Activated CD8-positive, alpha-beta memory T cell treated with anti-CD3 and anti-CD28 coated beads, Interleukin-2, amount 50 U/mL, for 4 hours (primary cell): Measurements from ENCODE around the gene PCCA.
"Not testable (repeated sequence)": the region's sequence is repeated elsewhere in the genome, so short reads cannot be mapped to it uniquely, and the experiment has no call there.

Source experiments
- DNase-seq: peaks from one replicate; pipeline ENCODE4 v3.0.0-alpha.2; 2020

The PCCA gene

DNA sequence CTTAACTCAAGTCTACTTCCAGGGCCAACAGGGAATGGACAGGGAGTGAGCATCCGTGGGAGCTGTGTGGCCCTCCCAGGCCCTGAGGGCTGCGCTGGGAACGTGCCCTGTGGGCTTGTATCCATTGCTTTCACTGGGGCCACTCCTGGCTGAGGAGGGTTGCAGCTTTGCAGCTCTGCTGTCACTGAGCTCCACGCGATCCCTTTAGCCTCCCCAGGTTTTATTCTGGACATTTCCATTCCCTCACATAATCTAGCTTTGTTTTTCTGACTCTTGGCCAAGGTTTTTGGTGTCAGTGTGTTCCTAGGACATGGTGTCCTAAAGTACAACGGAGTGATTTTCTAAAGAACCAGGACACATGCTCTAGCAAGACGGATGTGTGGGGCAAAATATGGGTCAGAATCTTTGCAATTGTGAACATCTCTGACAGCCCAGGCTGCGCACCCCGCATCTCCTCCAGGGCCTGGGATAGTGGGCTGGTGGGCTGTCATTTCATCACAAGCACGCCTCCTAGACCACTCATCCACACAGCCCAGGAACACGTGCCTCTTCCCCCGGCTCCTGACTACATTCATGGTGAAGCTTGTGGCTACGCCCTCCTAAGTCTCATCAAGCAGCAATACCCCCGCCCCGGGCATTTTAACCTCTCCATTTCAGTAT is 471.7 kb downstream of the PCCA start:
- no peak for DNase-seq

DNA sequence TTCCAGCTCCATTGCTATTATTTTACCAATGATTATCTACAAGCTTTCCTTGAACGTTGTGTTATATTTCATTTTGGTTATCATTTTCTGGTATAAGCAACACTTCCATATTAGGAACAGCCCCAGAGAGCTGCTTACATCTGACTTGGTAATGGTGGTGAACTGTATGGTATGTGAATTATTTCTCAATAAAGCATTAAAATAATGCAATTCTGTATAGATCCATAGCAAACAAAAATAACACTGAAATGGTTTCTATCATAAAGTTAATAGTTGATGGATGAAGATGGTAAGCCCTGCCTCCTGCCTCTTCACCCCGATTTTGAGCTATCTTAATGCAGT is 472.2 kb downstream of the PCCA start:
- DNase-seq = no peak

DNA sequence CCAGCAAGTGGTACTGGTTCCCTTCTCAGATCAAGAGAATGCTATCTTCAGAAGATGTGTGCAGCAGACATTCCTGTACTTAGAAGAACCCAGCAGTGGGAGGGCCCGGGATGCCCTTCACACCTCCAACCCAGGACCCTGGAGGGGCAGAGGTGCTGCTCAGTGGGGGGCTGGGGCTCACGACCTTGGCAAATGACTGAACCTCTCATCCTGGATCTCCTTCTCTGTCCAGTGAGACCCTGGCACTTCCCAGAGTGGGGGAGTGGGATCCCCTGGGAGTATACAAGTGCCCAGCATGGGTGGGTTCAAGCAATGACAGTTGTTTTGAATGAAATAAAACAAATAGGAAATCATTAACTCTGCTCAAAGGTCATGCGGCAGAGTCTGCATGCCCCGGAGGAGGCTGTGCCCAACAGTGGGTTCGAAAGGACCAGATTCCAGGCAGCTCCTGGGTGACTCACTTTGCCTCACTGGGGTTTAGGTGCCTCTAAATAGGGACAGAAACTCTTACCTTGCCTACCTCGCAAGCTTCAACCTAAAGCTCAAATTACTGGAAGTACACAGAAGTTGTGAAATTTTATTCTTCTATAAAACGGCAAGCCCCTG is 472.8 kb downstream of the PCCA start:
- no peak for DNase-seq

DNA sequence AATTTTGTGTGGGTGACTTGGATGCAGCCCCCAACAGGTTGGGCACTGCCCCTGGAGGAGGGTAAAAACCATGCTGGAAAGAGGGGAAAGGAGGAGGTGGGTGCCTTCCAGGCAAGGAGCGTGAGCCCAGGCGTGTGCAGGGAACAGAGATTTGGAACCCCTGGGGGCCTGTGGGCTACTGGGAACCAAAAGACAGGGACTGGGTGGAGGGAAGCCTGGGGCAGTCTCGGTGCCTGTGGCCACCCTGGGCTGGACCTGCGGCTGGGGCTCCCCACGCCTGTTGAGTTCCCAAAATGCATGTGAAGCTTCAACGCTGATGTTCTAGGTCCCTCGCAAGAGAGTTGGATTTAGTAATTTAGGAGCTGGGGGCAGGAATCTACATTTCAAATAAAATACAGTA is 474.9 kb downstream of the PCCA start:
- no peak for DNase-seq

DNA sequence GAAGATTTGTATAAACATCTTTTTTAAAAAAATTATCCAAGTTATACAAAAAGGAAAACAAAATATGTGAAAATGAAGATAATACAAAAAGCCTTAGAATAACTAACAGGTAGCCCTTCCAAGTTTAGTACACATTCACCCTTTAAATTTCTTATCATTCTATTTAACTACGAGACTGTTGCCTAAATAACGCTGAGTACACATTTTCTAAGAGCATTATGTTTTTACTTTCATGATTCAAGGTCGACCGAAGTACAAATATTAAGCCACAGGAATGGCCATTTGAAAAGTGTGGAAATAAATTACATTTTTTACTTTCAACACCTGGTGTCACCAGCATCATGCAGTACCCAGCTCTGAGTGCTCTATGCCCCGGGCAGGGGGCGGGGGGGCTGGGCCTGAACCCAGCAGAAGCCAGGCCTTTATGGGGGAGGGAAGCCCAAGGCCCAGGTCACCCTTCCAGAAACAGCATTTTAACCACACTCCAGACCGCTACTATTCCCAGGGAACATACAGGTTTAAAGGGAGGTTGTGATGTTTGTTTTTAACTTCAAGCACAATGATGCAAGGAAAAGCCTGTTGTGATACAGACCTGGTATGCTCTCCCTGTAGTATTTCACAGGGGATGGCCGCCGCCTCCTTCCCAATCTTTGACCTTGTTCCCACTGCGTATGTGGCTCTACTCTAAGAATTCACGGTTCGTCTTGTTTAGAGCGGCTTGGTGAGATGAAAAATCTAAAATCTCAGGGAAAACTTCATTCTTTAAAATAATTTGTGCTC is 475.7 kb downstream of the PCCA start:
- DNase-seq = no peak

DNA sequence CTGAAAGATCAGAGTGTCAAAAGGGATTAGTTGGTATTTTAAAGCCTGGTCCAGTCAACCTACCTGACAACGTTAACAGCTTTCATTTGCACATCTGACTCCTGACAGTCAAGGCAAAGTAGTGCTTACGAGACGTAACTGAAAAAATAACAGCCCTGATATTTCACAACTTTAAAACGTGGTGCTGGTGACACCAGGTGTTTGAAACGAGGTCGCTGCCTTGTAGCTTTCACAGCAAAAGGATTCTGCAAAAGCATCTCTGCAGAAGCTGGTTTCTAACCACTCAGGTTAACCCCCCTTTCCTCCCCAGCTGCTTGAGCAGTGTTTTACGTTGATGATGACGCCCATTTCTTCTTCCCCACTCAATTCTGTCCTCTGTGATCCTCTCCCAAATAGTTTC is 476.4 kb downstream of the PCCA start:
- no peak for DNase-seq

DNA sequence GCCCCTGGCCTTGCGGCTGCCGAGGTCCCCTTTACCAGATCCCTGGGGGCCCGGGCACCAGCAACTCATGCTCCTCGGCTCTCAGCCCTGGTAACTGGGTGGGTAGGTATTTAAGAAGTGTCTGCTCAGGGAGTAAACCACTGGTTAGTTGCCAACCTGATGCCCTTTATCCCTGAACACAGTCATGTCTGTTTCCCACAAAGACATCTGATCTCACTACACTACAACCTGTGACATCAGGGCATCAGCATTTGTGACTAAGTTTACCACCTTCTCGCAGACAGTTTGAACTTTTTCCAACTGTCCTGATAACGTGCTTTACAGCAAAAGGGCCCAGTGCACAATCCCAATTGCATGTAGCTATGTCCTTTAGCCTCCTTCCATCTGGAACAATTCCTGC is 477.6 kb downstream of the PCCA start:
- DNase-seq = no peak

DNA sequence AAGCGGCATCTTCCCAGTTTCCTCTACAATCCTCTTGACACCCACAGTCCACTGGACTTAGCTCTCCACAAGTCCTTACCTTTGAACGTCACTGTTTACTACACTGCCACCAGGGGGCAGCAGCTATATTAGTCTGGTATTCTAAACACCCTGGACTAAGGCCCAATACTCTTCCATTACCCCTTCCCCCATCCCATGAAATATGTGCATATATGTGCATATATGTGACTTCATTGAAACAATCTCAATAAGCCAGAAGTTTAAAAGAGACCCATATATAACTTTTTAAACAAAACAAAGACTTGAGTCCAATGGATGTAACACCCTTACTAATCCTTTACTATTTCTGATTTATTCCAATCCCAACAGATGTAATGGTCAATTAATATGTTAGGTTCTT is 484.2 kb downstream of the PCCA start:
- DNase-seq = peak; percentile 79

DNA sequence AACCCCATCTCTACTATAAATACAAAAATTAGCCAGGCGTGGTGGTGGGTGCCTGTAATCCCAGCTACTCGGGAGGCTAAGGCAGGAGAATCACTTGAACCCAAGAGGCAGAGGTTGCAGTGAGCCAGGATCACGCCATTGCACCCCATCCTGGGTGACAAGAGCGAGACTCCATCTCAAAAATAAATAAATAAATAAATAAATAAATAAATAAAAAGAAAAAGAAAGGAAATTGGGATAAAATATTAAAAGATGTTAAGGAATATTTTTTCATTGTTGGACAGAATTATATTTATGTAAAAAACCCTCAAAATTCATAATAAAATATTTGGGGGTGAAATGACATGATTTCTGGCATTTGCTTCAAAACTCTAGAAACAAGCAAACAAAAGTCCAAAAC is 488.3 kb downstream of the PCCA start:
- not testable (repeated sequence) for DNase-seq
